Measurements from ENCODE around the gene CFAP46.

The CFAP46 gene

DNA sequence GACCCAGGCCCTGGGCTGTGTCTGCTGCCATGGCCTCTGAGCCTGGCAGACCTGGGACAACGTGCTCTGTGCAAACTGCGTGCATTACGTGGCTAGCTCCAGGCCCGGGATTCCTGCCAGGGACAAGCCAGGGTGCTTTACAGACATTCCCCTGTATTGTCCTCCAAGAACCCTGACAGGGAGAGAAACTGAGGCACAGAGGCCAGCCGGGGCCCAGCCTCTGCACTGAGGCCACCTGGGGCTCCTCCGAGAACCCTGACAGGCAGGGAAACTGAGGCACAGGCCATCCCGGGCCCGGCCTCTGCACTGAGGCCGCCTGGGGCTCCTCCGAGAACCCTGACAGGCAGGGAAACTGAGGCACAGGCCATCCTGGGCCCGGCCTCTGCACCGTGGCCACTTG lies 64.9 kb downstream of the CFAP46 start:
- Histone ChIP-seq H3K27me3 (ENCODE audit: low read depth) (peaks cover 24% of the 10 kb centered on the region), H3K4me3 (no peak overlapping the region), H3K9me3 (no peaks in the 10 kb centered on the region), H3K36me3 (replicated peaks) (no peaks in the 10 kb centered on the region), H3K4me1 (no peaks in the 10 kb centered on the region)
- DNase-seq (ENCODE audit: low spot score in 2 of 2), result no peak
- in situ Hi-C loops (cut with MboI; ENCODE audit: low sequenced_read_pairs), result no loop called here

- Histone ChIP-seq H3K27me3 (ENCODE audit: low read depth) (peaks cover 25% of the 10 kb centered on the region), H3K4me1 (no peaks in the 10 kb centered on the region), H3K36me3 (replicated peaks) (no peaks in the 10 kb centered on the region), H3K9me3 (no peaks in the 10 kb centered on the region), H3K4me3 (no peak overlapping the region)
- in situ Hi-C loops (cut with MboI; ENCODE audit: low sequenced_read_pairs), result no loop called here
- DNase-seq (ENCODE audit: low spot score in 2 of 2), result no peak
These were observed 65.4 kb downstream of the CFAP46 start for GRCh38 chr10:132876993-132877431.

- no peaks in the 10 kb centered on the region for H3K4me1 ChIP-seq
- peaks cover 30% of the 10 kb centered on the region for H3K27me3 ChIP-seq (ENCODE audit: low read depth)
- in situ Hi-C loops (cut with MboI; ENCODE audit: low sequenced_read_pairs), result no loop called here
- H3K9me3 ChIP-seq, result no peaks in the 10 kb centered on the region
- H3K36me3 ChIP-seq (replicated peaks), result no peaks in the 10 kb centered on the region
- H3K4me3 ChIP-seq, result no peak overlapping the region
- DNase-seq (ENCODE audit: low spot score in 2 of 2), result peak in 1 of 2 experiments; percentile 3
These were observed 66.1 kb downstream of the CFAP46 start for GRCh38 chr10:132876131-132876860.

DNA sequence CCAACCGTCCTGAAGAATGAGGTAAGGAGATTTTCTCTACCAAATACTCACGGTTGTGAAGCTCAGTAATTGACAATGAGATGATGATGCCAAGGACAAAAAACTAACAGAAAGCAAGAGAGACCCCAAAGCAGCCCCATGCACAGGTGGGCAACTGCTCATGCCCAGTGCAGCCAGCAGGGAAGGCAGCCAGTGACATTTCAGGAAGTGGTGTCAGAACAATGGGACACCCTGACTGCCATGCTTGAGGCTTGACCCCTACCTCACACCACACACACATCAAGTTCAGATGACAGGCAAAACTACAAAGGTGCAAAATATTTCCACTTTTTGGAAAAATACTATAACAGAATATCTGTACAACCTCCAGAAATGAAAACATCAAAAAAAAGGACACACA lies 66.9 kb downstream of the CFAP46 start:
- no peak overlapping the region for H3K4me3 ChIP-seq
- peaks cover 34% of the 10 kb centered on the region for H3K27me3 ChIP-seq (ENCODE audit: low read depth)
- no peaks in the 10 kb centered on the region for H3K36me3 ChIP-seq (replicated peaks)
- no peaks in the 10 kb centered on the region for H3K9me3 ChIP-seq
- no peaks in the 10 kb centered on the region for H3K4me1 ChIP-seq
- in situ Hi-C loops (cut with MboI; ENCODE audit: low sequenced_read_pairs), result no loop called here
- DNase-seq (ENCODE audit: low spot score in 2 of 2), result peak in 1 of 2 experiments; percentile 5

- Histone ChIP-seq H3K27me3 (ENCODE audit: low read depth) (peaks cover 26% of the 10 kb centered on the region), H3K4me3 (no peak overlapping the region), H3K9me3 (no peaks in the 10 kb centered on the region), H3K36me3 (replicated peaks) (no peaks in the 10 kb centered on the region), H3K4me1 (no peaks in the 10 kb centered on the region)
- DNase-seq (ENCODE audit: low spot score in 2 of 2), result peak in 1 of 2 experiments; percentile 3
- in situ Hi-C loops (cut with MboI; ENCODE audit: low sequenced_read_pairs), result no loop called here
These were observed 69.0 kb downstream of the CFAP46 start for GRCh38 chr10:132873395-132873794.

- Histone ChIP-seq H3K36me3 (replicated peaks) (no peaks in the 10 kb centered on the region), H3K4me3 (no peak overlapping the region), H3K9me3 (no peaks in the 10 kb centered on the region), H3K4me1 (no peaks in the 10 kb centered on the region), H3K27me3 (ENCODE audit: low read depth) (peaks cover 23% of the 10 kb centered on the region)
- in situ Hi-C loops (cut with MboI; ENCODE audit: low sequenced_read_pairs), result no loop called here
- DNase-seq (ENCODE audit: low spot score in 2 of 2), result no peak
These were observed 69.7 kb downstream of the CFAP46 start for GRCh38 chr10:132872658-132873057.

GRCh38 chr10:132870426-132870825 lies 71.9 kb downstream of the CFAP46 start:
- Histone ChIP-seq H3K4me1 (no peaks in the 10 kb centered on the region), H3K9me3 (no peaks in the 10 kb centered on the region), H3K4me3 (no peak overlapping the region), H3K27me3 (ENCODE audit: low read depth) (peaks cover 21% of the 10 kb centered on the region), H3K36me3 (replicated peaks) (no peaks in the 10 kb centered on the region)
- DNase-seq (ENCODE audit: low spot score in 2 of 2), result no peak
- in situ Hi-C loops (cut with MboI; ENCODE audit: low sequenced_read_pairs), result no loop called here

GRCh38 chr10:132869621-132870020 lies 72.7 kb downstream of the CFAP46 start:
- Histone ChIP-seq H3K27me3 (ENCODE audit: low read depth) (peaks cover 14% of the 10 kb centered on the region), H3K36me3 (replicated peaks) (no peaks in the 10 kb centered on the region), H3K4me3 (no peak overlapping the region), H3K4me1 (no peaks in the 10 kb centered on the region), H3K9me3 (no peaks in the 10 kb centered on the region)
- in situ Hi-C loops (cut with MboI; ENCODE audit: low sequenced_read_pairs), result no loop called here
- no peak for DNase-seq (ENCODE audit: low spot score in 2 of 2)

- in situ Hi-C loops (cut with MboI; ENCODE audit: low sequenced_read_pairs), result no loop called here
- Histone ChIP-seq H3K27me3 (ENCODE audit: low read depth) (peaks cover 14% of the 10 kb centered on the region), H3K4me3 (no peak overlapping the region), H3K4me1 (no peaks in the 10 kb centered on the region), H3K9me3 (no peaks in the 10 kb centered on the region), H3K36me3 (replicated peaks) (no peaks in the 10 kb centered on the region)
- DNase-seq (ENCODE audit: low spot score in 2 of 2), result peak in 1 of 2 experiments; percentile 3
These were observed 73.4 kb downstream of the CFAP46 start for GRCh38 chr10:132868995-132869394.

- peak in 1 of 2 experiments; percentile 6 for DNase-seq (ENCODE audit: low spot score in 2 of 2)
These were observed 74.3 kb downstream of the CFAP46 start for GRCh38 chr10:132867801-132868644.

DNA sequence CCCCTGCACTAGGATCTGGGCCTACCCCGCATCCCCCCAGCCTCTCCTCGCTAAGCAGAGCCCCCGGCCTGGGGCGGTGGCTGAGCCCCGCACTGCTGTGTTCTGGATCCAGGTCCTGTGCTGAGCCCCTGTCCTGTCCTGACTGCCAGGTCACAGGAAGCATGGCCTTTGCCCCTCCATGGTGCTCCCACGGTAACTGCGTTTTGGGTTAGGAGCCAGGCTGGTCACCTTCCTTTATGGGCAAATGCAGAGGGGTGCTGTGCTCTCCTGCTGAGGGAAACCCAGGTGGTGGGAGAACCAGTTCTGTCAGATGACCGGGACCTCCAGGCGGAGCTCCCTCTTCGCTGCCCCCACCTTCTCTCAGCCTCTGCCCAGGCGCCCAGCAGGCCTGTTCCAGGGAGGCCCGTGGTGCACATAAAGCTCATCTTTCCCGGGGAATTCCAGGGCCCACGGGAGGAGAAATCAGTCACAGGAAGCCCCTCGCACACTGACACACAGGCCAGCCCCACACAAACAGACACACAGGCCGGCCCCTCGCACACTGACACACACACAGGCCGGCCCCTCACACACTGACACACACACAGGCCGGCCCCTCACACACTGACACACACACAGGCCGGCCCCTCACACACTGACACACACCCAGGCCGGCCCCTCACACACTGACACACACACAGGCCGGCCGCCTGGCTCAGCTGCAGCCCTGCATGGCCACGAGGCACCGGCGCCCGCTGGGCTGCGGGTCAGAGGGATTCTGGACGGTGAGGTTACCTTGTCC lies 75.6 kb downstream of the CFAP46 start:
- H3K9me3 ChIP-seq, result no peaks in the 10 kb centered on the region
- H3K4me1 ChIP-seq, result no peaks in the 10 kb centered on the region
- in situ Hi-C loops (cut with MboI; ENCODE audit: low sequenced_read_pairs), result no loop called here
- peak in 1 of 2 experiments; percentile 3 for DNase-seq (ENCODE audit: low spot score in 2 of 2)
- peaks cover 9% of the 10 kb centered on the region for H3K27me3 ChIP-seq (ENCODE audit: low read depth)
- H3K36me3 ChIP-seq (replicated peaks), result no peaks in the 10 kb centered on the region
- no peak overlapping the region for H3K4me3 ChIP-seq

More at GRCh38 chr10:132867801-132868644, 74.3 kb downstream of the CFAP46 start:
- in situ Hi-C loops (cut with MboI; ENCODE audit: low sequenced_read_pairs), result no loop called here
- Histone ChIP-seq H3K9me3 (no peaks in the 10 kb centered on the region), H3K27me3 (ENCODE audit: low read depth) (peaks cover 12% of the 10 kb centered on the region), H3K36me3 (replicated peaks) (no peaks in the 10 kb centered on the region), H3K4me1 (no peaks in the 10 kb centered on the region), H3K4me3 (no peak overlapping the region)

- H3K4me3 ChIP-seq, result no peak overlapping the region
- H3K4me1 ChIP-seq, result no peaks in the 10 kb centered on the region
- no peaks in the 10 kb centered on the region for H3K36me3 ChIP-seq (replicated peaks)
- in situ Hi-C loops (cut with MboI; ENCODE audit: low sequenced_read_pairs), result no loop called here
- peak in 1 of 2 experiments; percentile 3 for DNase-seq (ENCODE audit: low spot score in 2 of 2)
- peaks cover 4% of the 10 kb centered on the region; the same call in 1 of the 2 replicates for H3K27me3 ChIP-seq (ENCODE audit: low read depth)
- no peaks in the 10 kb centered on the region for H3K9me3 ChIP-seq
These were observed 76.3 kb downstream of the CFAP46 start for GRCh38 chr10:132865851-132866600.

DNA sequence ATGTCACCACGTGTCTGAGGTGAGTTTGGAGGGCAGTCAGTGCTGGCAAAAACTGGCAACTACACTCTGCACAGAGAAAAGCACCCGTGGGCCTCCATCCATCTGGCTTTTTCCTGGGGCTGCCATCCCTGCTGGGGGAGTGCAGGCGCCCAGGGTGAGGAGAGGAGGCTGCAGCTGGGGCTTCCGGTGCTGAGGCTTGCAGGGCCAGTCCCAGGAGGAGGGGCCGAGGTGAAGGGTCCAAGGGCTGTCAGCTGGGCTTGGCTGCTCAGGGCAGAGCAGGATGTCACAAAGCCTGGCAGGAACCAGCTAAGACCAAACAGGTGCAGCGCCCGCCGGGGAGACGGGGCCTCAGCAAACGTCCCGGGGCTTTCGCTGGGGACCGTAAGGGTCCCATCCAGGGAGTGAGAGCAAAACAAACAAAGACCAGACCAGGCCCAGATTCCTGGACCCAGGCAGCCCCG lies 77.2 kb downstream of the CFAP46 start:
- Histone ChIP-seq H3K4me3 (no peak overlapping the region), H3K9me3 (no peaks in the 10 kb centered on the region), H3K4me1 (no peaks in the 10 kb centered on the region), H3K27me3 (ENCODE audit: low read depth) (no peaks in the 10 kb centered on the region), H3K36me3 (replicated peaks) (no peaks in the 10 kb centered on the region)
- in situ Hi-C loops (cut with MboI; ENCODE audit: low sequenced_read_pairs), result no loop called here
- DNase-seq (ENCODE audit: low spot score in 2 of 2), result peak in 1 of 2 experiments; percentile 4
